Trophoblast cell (in vitro differentiated cells and primary cell): ENCODE data around the gene TMC6.

Experiments used
- DNase-seq, 2 donors: peaks; one replicate each; pipeline ENCODE4 v3.0.0-alpha.2; 2016
- H2AFZ ChIP-seq: 2 replicates; pipeline ENCODE4 v1.6.1; 2013; ENCODE audit warnings: low read length, moderate library complexity, mild to moderate bottlenecking; ENCODE audit not compliant: insufficient read depth, poor library complexity
- H2AK5ac ChIP-seq: 2 replicates; pipeline ENCODE4 v1.6.1; 2013; ENCODE audit warnings: mild to moderate bottlenecking, low read length
- H2BK120ac ChIP-seq: 2 replicates; pipeline ENCODE4 v1.6.1; 2013; ENCODE audit warnings: low read length, mild to moderate bottlenecking, moderate library complexity; ENCODE audit not compliant: insufficient read depth, poor library complexity
- H2BK12ac ChIP-seq: 2 replicates; pipeline ENCODE4 v1.6.1; 2013; ENCODE audit warnings: mild to moderate bottlenecking, low read length, moderate library complexity
- H2BK5ac ChIP-seq: 2 replicates; pipeline ENCODE4 v1.6.1; 2013; ENCODE audit warnings: low read length, low read depth, moderate library complexity, mild to moderate bottlenecking; ENCODE audit not compliant: poor library complexity
- H3K14ac ChIP-seq: 2 replicates; pipeline ENCODE4 v1.6.1; 2013; ENCODE audit warnings: mild to moderate bottlenecking, low read length
- H3K18ac ChIP-seq: 2 replicates; pipeline ENCODE4 v1.6.1; 2013; ENCODE audit warnings: mild to moderate bottlenecking, low read length
- H3K23ac ChIP-seq: 2 replicates; pipeline ENCODE4 v1.6.1; 2013; ENCODE audit warnings: low read length
- H3K27ac ChIP-seq: 2 replicates; pipeline ENCODE4 v1.5.1; 2013; ENCODE audit warnings: low read depth, mild to moderate bottlenecking, inconsistent platforms, low read length, moderate library complexity
- H3K27me3 ChIP-seq: 2 replicates; pipeline ENCODE4 v1.6.1; 2013; ENCODE audit warnings: inconsistent platforms, mild to moderate bottlenecking, low read length, moderate library complexity; ENCODE audit not compliant: insufficient read depth
- H3K36me3 ChIP-seq, 2 experiments: 1 replicate in 1 of 2; 2 replicates in 1 of 2; pipeline ENCODE4 v1.6.1; 2013; ENCODE audit warnings: low read length in 2 of 2, mild to moderate bottlenecking in 2 of 2, moderate library complexity in 1 of 2; ENCODE audit not compliant: insufficient read depth in 2 of 2, control insufficient read depth in 1 of 2
- H3K4ac ChIP-seq: 2 replicates; pipeline ENCODE4 v1.6.1; 2013; ENCODE audit warnings: low read depth, mild to moderate bottlenecking, low read length, moderate library complexity
- H3K4me1 ChIP-seq, 2 experiments: 1 replicate in 1 of 2; 2 replicates in 1 of 2; pipeline ENCODE4 v1.6.1; 2013; ENCODE audit warnings: low read length in 2 of 2, mild to moderate bottlenecking in 2 of 2, moderate library complexity in 1 of 2; ENCODE audit not compliant: insufficient read depth in 2 of 2, control insufficient read depth in 1 of 2
- H3K4me2 ChIP-seq: 2 replicates; pipeline ENCODE4 v1.6.1; 2013; ENCODE audit warnings: inconsistent platforms, mild to moderate bottlenecking, low read length, moderate library complexity
- H3K4me3 ChIP-seq: 2 replicates; pipeline ENCODE4 v1.5.1; 2013; ENCODE audit warnings: mild to moderate bottlenecking, low read depth, low read length, inconsistent platforms
- H3K79me1 ChIP-seq: one replicate; pipeline ENCODE4 v1.6.1; 2013; ENCODE audit warnings: low read length
- H3K79me2 ChIP-seq: 2 replicates; pipeline ENCODE4 v1.6.1; 2013; ENCODE audit warnings: low read length, mild to moderate bottlenecking; ENCODE audit not compliant: control insufficient read depth, insufficient read depth, poor library complexity
- H3K9ac ChIP-seq: 2 replicates; pipeline ENCODE4 v1.6.1; 2013; ENCODE audit warnings: mild to moderate bottlenecking, low read length
- H3K9me3 ChIP-seq: 2 replicates; pipeline ENCODE4 v1.6.1; 2013; ENCODE audit warnings: low read depth, mild to moderate bottlenecking, control low read depth, inconsistent platforms, low read length; ENCODE audit not compliant: insufficient read depth
- H4K12ac ChIP-seq: 2 replicates; pipeline ENCODE4 v1.6.1; 2013; ENCODE audit warnings: low read depth, mild to moderate bottlenecking, low read length, moderate library complexity
- H4K8ac ChIP-seq: 2 replicates; pipeline ENCODE4 v1.6.1; 2013; ENCODE audit warnings: low read depth, mild to moderate bottlenecking, low read length, moderate library complexity
- H4K91ac ChIP-seq: one replicate; pipeline ENCODE4 v1.6.1; 2013; ENCODE audit warnings: low read depth, mild to moderate bottlenecking, low read length, moderate library complexity
- WGBS: extraction: QIAGEN DNeasy Blood & Tissue Kit; methylation state at CpG from one replicate; pipeline ENCODE4 v1.1.7; 2013; ENCODE audit warnings: missing lambda C conversion rate; ENCODE audit not compliant: insufficient read length, insufficient coverage; ENCODE audit errors: extremely low coverage; 5-methylcytosine and 5-hydroxymethylcytosine counted together

The TMC6 gene

GRCh38 chr17:78133971-78134898, 5.7 kb upstream of the TMC6 start:
- Histone ChIP-seq H2BK5ac (no peak overlapping the region), H3K9me3 (no peaks in the 10 kb centered on the region), H2AK5ac (no peak overlapping the region), H3K27ac (no peak overlapping the region), H2BK12ac (no peak overlapping the region), H3K18ac (no peak overlapping the region), H4K8ac (no peak overlapping the region), H3K36me3 (no peaks in the 10 kb centered on the region), H4K12ac (no peak overlapping the region), H3K14ac (no peak overlapping the region), H3K4me3 (no peak overlapping the region), H3K9ac (no peak overlapping the region), H3K23ac (no peak overlapping the region), H2BK120ac (no peak overlapping the region), H3K4me2 (no peak overlapping the region), H4K91ac (no peak overlapping the region), H3K27me3 (no peaks in the 10 kb centered on the region), H3K4me1 (peaks cover under 1 to 11% of the 10 kb centered on the region in 2 experiments), H3K79me1 (no peaks in the 10 kb centered on the region), H2AFZ (no peak overlapping the region), H3K4ac (no peak overlapping the region), H3K79me2 (no peaks in the 10 kb centered on the region)
- 100% methylated on average over 2 of the region's 39 CpGs for WGBS
- DNase-seq: peak; percentile 54 to 70

DNA sequence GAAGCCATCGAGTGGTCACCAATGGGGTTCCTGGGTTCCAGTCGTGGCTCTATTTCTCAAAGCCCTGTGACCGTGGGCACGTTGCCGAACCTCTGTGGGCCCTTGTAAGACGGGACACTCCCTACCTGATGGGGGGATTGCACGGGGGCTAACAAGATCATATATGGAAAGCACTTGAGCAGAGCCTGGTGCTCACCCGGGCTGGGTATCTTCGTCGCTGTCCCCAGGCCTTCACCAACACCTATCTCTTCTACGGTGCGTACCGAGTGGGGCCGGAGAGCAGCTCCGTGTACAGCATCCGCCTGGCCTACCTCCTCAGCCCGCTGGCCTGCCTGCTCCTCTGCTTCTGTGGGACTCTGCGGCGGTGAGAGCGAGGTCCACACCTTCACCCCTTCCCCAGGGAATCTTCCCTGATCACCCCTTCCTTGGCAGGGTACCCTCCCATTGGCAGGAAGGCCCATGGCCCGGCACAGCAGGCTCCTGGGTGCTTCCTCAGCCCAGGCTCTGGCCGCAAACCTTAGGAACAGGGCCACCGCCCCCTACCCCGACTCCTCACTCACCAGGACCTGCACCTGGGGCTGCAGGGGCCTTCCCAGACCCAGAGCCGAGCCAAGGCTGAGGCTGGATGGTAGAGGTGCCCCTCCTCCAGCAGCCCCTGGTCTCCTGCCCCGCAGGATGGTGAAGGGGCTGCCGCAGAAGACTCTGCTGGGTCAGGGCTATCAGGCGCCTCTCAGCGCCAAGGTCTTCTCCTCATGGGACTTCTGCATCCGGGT, 4.8 kb upstream of the TMC6 start:
- Histone ChIP-seq H4K12ac (no peak overlapping the region), H2AFZ (no peak overlapping the region), H2BK5ac (no peak overlapping the region), H3K9me3 (no peaks in the 10 kb centered on the region), H3K23ac (no peak overlapping the region), H3K18ac (no peak overlapping the region), H2BK12ac (no peak overlapping the region), H3K4me1 (peaks cover 3 to 14% of the 10 kb centered on the region in 2 experiments), H3K14ac (no peak overlapping the region), H3K79me2 (peaks cover 1% of the 10 kb centered on the region), H3K4me3 (no peak overlapping the region), H2BK120ac (no peak overlapping the region), H3K79me1 (peaks cover 2% of the 10 kb centered on the region), H3K4me2 (no peak overlapping the region), H4K8ac (no peak overlapping the region), H3K4ac (no peak overlapping the region), H3K27ac (no peak overlapping the region), H3K36me3 (no peaks in the 10 kb centered on the region), H4K91ac (no peak overlapping the region), H3K27me3 (no peaks in the 10 kb centered on the region), H2AK5ac (no peak overlapping the region), H3K9ac (no peak overlapping the region)
- DNase-seq: no peak
- no CpG with 5 or more reads among the region's 30 CpGs for WGBS

DNA sequence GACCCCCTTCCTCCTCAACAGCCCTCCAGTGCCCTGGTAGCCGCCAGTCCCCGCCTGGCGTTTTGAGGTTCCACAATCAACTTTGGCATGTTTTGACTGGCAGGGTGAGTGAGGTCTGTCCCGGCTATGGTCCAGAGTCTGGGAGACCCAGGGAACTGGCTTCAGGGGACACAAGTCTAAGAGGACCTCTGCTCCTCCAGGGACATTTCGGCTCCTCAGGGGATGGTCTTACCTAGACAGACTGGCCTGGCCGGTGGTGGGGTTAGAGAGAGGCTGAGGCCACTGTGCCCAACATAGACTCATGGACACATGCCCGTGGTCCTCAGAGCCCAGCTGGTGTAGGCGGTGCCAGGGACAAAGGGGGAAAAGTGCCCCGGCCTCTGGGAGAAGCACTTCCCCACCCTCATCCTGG, 4.2 kb upstream of the TMC6 start:
- no peak overlapping the region for H3K14ac ChIP-seq
- H4K12ac ChIP-seq: no peak overlapping the region
- H3K4me2 ChIP-seq: no peak overlapping the region
- H3K27ac ChIP-seq: no peak overlapping the region
- H3K27me3 ChIP-seq: no peaks in the 10 kb centered on the region
- H2BK5ac ChIP-seq: no peak overlapping the region
- peaks cover 6% of the 10 kb centered on the region for H3K79me1 ChIP-seq
- no peaks in the 10 kb centered on the region for H3K9me3 ChIP-seq
- H2BK120ac ChIP-seq: no peak overlapping the region
- H2AFZ ChIP-seq: no peak overlapping the region
- H3K4me1 ChIP-seq: peaks cover 3 to 14% of the 10 kb centered on the region in 2 experiments
- H2AK5ac ChIP-seq: no peak overlapping the region
- no peak overlapping the region for H4K8ac ChIP-seq
- no peak overlapping the region for H3K4me3 ChIP-seq
- H3K4ac ChIP-seq: no peak overlapping the region
- no CpG with 5 or more reads among the region's 9 CpGs for WGBS
- no peaks in the 10 kb centered on the region for H3K36me3 ChIP-seq
- H3K79me2 ChIP-seq: peaks cover 6% of the 10 kb centered on the region
- H3K18ac ChIP-seq: no peak overlapping the region
- no peak for DNase-seq
- no peak overlapping the region for H3K9ac ChIP-seq
- no peak overlapping the region for H4K91ac ChIP-seq
- H3K23ac ChIP-seq: no peak overlapping the region
- no peak overlapping the region for H2BK12ac ChIP-seq

DNA sequence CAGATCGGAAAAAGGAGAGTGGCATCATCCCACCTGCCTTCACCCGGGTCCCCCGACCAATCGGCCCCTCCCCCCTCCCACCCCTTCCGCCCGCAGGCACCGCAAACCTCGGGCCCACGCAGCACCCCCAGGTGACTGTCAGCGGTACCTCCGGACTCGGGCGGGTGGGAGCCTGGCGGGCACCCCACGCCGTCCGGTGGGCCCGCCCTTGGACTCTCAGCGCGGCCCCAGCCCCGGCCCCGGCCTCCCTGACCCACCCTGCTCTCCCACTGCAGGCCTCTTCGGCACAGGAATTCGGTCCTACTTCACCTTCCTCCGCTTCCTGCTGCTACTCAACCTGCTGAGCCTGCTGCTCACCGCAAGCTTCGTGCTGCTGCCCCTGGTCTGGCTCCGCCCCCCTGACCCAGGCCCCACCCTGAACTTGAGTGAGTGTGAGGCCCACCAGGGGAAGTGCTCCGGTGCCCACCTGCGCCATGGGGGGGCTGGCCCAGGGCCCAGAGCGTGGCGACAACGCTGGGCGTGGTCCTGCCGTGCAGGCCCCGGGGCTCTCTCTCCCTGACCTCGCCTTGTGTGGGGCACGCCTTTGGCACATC, 3.6 kb upstream of the TMC6 start:
- Histone ChIP-seq H3K4me1 (peaks cover 3 to 14% of the 10 kb centered on the region in 2 experiments), H4K91ac (peak overlapping the region; percentile 29), H3K4me2 (peak overlapping the region; percentile 62), H2AK5ac (no peak overlapping the region), H3K4me3 (no peak overlapping the region), H4K12ac (no peak overlapping the region), H3K14ac (no peak overlapping the region), H2BK5ac (no peak overlapping the region), H3K9me3 (no peaks in the 10 kb centered on the region), H3K4ac (no peak overlapping the region), H3K79me1 (peaks cover 11% of the 10 kb centered on the region), H3K23ac (no peak overlapping the region), H2BK120ac (no peak overlapping the region), H3K27me3 (no peaks in the 10 kb centered on the region), H3K18ac (no peak overlapping the region), H4K8ac (peak overlapping the region; percentile 40), H3K79me2 (peaks cover 10% of the 10 kb centered on the region), H2BK12ac (no peak overlapping the region), H3K27ac (no peak overlapping the region), H3K36me3 (no peaks in the 10 kb centered on the region), H3K9ac (no peak overlapping the region), H2AFZ (no peak overlapping the region)
- WGBS: no CpG with 5 or more reads among the region's 38 CpGs
- DNase-seq: peak in 1 of 2 donors; percentile 45
